GM12864 (cell line): ENCODE measurements around the gene TRIM40.

Experiments used
- DNase-seq: peaks from one replicate; pipeline ENCODE4 v3.0.0-alpha.2; 2011; ENCODE audit warnings: low read depth
- H3K4me3 ChIP-seq: 2 replicates; pipeline ENCODE4 v1.5.1; 2011; ENCODE audit warnings: mild to moderate bottlenecking, low read depth, low read length, control low read depth
- TF ChIP-seq, protein P1 (sequence below): IDR thresholded peaks from 2 replicates; pipeline ENCODE4 v1.5.1; 2011; ENCODE audit warnings: low read depth, mild to moderate bottlenecking, moderate library complexity, low read length, control low read depth, inconsistent platforms; ENCODE audit errors: missing control alignments

The TRIM40 gene

DNA sequence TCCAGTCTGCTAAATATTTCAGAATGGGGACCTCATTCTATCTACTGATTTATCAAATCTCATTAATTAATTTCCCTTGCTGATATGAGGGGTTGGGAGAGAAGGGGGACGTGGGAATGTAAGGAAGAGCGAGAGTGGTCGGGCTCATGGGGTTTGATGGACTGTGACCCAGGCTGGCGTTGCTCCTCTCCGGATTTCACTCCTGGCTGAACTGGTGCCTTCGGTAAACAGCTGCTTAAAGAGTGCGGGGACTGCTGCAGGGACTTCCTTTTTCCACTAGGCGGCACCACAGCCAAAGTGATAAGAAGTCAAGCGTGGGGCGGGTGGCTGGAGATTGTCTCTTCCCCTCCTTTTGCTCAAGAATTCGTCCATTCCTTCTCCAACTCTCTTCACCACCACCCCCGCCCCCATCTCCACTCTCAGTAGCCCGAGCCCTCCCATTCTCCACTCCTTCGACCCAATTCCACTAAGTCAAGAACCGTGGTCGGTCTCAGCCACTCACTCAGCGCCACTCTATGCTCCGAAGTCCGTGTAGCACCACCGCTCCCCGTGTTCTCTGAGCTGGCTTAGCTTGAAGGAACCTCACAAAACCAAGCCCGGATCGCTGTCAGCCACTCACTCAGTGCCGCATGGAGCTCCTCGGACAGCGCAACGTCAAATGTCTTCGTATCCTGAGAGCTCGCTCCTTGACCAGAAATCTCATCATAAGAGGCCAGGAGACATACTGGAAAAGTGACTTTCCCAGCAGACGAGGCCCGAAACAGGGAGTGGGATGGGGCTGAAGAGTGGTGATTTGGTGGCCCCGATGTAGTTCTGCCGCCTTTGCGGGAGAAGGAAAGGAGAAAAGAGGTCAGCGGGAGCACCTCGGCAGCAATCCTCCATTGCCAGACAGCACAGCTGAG, 32.7 kb upstream of the TRIM40 start:
- TF ChIP-seq, protein P1, sequence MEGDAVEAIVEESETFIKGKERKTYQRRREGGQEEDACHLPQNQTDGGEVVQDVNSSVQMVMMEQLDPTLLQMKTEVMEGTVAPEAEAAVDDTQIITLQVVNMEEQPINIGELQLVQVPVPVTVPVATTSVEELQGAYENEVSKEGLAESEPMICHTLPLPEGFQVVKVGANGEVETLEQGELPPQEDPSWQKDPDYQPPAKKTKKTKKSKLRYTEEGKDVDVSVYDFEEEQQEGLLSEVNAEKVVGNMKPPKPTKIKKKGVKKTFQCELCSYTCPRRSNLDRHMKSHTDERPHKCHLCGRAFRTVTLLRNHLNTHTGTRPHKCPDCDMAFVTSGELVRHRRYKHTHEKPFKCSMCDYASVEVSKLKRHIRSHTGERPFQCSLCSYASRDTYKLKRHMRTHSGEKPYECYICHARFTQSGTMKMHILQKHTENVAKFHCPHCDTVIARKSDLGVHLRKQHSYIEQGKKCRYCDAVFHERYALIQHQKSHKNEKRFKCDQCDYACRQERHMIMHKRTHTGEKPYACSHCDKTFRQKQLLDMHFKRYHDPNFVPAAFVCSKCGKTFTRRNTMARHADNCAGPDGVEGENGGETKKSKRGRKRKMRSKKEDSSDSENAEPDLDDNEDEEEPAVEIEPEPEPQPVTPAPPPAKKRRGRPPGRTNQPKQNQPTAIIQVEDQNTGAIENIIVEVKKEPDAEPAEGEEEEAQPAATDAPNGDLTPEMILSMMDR, result peak; percentile 98
- H3K4me3 ChIP-seq, result peak overlapping the region; percentile 33
- peak; percentile 61 for DNase-seq

DNA sequence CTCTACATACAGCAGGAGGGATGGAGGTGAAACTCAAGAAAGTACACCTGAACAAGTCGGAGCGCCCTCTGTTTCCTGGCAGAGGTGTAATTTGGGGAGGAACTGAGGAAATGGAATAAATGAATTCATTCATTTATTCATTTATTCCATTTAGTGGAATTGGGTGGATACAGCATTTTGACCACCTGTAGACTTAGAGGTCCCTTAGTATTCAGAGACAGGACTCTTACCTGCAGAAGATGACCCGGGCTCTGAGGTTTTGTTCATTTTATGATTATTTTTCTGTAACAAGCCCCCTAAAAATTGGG, 32.1 kb upstream of the TRIM40 start:
- H3K4me3 ChIP-seq, result no peak overlapping the region
- DNase-seq, result no peak
- TF ChIP-seq, protein P1, result no peak

GRCh38 chr6:30104661-30105060, 31.3 kb upstream of the TRIM40 start:
- no peak for DNase-seq
- TF ChIP-seq, protein P1, result no peak

GRCh38 chr6:30111266-30111856, 24.6 kb upstream of the TRIM40 start:
- H3K4me3 ChIP-seq, result no peak overlapping the region
- TF ChIP-seq, protein P1, result no peak
- no peak for DNase-seq

More at GRCh38 chr6:30104661-30105060, 31.3 kb upstream of the TRIM40 start:
- H3K4me3 ChIP-seq, result no peak overlapping the region

DNA sequence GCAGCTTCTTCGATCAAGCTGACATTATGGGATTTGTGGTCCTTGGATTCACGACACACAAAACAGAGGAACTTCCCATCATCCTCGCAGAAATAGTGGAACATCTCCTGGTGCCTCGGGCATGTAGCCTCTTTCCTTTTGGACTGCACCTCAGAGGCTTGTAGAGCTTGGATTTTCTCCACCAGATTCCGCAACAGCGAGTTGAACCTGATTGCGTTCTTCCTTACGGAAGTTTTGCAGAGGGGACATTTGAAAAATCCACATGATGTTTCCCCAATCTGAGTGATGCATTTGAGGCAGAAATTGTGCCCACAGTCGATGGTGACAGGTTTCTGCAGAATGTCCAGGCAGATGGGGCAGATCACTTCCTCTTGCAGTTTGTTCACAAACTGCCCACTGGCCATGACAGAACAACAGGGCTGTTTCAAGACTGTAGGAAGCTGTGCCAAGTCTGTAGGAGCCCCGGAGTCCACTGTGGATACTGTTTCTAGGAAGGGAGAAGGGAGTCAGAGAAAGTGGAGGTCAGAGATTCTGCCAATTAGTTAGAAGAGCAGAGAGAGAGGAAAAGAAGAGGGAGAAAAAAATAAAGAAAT, 23.4 kb upstream of the TRIM40 start:
- no peak for DNase-seq
- H3K4me3 ChIP-seq, result no peak overlapping the region
- TF ChIP-seq, protein P1, result no peak

DNA sequence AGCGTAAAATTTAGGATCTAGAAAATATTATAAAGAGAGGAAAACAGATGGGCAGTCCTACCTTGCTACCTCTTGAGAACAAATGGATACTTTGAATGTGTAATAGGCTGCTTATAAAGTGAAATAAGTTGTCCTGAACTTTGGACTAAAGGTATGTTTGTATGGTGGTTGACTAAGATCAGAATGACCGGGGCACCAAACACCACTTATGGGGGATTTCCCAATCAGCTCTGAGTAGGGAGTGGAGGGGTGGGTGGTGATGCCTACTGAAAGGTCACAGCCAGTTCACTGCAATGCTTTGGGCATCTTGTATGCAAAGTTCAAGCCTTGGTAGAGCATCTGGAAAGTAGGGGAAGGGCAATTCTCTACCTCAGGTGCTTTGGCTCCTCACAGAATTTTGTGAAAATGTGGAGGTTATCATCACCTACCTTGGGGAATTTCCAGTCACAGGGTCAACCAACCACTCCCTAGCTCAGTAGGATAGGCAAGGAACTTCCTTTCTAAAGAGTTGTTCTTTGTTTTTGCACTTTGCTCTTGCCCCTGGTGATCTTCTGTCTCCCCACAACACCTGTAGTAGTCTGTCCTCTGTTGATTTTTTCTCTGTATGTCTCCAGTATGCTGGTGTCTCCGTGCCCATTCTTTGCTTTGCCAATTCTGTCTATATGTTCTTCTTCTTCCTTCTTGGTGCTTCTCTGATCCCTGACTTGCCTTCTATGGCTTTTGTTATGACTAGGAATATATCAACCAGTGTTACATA, 22.8 kb upstream of the TRIM40 start, which contains the start of gene TRIM31:
Gene TRIM31 (minus strand): TSS at position 88 of the 757 bp plus-strand sequence. CDS start 285 bp downstream, outside the sequence.
- H3K4me3 ChIP-seq, result no peak within 1 kb of the TSS; the same call in 1 of the 2 replicates
- peak; percentile 26 for DNase-seq
- TF ChIP-seq, protein P1, result no peak
